ENCODE results near the gene ANO4.

ANO4 gene

DNA sequence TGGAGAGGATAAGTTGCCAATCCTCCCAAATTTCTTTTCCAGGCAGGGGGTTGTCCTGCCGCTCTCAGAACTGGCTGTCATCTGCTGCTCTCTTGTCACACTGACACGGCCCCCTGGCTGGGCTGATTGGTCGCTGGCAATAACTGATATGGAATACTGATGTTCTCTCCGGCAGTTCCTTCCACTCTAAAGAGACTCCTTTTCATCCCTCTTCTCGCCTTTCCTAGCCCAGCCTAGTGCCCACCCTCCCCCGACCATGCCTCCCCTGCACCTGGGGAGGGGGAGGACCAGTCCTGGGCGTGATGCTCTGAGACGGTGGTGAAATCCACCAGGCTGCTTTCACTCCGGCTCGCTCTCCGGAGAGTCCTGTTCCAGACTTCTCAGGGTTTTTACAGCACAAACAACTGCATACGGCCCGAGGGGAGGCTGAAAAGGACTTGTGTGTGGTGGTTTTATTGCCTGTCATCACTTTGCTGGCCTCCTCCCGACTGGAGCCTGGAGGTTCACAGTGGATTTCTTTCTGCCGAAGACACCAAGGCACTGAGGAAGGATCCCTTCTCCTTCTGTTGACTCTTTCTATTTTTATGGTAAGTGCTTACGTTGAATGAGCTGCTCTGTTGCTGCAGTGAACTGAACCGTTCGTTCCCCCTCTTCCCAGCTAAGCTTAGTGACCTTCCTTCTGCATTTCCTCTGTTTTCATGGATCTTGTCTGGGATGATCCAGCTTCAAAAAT, at the start of gene ANO4:
Gene ANO4, plus strand, starts transcription at position 336 of the 733 bp plus-strand sequence. CDS start 107,010 bp downstream, outside the sequence.
- no peak for DNase-seq

DNA sequence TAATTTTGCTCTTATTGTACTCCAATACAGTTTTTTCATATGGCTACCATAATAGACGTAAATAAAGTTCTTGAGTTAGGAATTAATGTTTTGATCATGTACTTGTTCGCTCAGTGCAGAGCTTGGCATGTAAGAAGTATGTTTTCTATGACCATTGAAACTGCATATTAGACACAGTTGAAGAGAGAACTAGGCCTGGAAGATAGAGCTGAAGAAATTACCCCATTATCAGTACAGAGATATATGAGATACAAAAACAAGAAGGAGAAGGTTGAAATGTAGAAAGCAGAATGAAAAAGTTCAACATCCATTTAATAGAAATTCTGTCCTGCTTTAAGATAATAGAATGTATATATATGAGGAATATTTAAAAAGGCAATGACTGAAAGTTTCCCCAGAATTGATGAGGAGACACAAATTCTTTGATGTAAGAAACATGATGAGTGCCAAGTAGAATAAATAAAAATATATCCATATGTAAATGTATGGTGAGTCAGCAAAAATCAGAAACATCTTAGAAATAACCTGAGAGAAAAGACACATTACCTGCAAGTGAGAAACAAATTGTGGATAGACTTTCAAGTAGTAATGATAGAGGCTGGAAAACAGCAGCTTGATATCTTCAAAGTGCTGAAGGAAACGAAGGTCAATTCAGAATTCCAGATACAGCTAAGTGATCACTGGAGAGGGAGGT, 49.1 kb upstream of the ANO4 start:
- no peak for DNase-seq

DNA sequence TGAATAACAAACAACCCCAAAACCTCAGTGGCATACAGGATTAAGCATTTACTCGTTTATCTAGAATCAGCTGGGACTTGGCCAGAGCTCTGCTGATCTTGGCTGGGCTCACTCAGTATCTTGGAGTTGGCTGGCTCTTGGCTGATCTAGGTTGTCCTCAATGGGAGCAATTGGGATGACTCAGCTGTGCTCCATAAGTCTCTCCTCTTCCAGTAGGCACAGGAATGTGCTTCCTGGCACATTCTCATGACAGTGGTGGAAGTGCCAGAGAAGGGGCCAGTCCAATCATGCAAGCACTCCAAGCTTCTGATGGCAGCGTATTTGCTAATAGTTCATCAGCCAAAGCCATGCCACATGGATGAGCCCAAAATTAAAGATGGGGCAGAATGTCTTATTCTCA, 41.7 kb upstream of the ANO4 start:
- DNase-seq, result no peak

DNA sequence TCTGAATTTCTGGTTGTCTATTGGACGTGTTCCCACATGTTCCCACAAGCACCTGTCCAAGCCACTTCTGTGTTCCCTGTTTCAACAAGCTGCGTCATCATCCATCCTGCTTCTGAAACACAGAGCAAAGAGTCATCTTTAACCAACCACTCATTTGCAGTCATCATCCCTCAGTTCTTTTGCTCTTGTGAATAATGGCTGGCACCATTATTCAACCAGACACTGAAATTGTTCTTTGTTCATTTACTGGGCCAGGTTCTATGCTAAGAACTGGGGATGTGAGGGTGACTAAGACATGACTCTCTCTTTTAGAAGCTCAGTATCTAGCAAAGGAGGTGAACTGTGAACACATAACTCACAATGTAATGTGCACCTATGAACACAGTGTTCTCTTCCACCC, 40.7 kb upstream of the ANO4 start:
- no peak for DNase-seq

DNA sequence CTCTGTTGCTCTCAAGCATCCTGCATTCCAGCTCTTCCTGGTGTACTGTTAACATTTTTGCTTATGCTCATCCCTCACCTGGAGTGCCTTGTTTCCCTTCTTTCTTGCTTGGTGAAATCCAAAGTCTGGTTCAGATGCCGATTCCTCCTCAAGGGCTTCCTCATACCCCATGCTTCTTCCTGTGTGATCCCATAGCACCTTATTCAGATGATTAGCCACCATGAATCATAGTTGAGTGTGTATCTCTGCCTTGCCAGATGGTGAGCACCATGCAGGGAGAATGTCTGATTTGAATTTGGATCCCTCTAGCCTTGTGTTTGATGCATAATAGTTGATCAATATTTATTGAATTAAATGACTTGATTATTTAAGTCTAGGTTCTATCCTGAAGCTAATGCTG, 39.4 kb upstream of the ANO4 start:
- no peak for DNase-seq

DNA sequence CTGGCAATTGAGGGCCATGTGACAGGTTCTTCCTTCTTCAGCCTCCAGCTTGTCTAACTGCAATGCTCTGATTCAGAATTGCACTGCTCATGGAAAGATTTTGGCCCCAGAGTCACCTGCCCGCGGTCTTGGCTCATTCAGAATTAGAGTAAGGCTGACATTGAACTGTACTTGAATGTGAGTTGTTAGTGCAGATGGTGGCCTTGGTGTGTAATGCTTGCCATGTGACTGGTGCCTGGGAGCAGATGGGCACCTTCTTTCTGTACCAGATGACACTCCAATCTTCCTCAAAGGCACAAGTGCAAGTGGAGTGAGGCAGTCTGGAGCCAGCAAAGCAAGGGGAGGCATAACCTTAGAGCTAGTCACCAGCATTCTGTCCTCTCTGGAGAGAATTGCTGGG, 36.5 kb upstream of the ANO4 start:
- DNase-seq, result no peak

DNA sequence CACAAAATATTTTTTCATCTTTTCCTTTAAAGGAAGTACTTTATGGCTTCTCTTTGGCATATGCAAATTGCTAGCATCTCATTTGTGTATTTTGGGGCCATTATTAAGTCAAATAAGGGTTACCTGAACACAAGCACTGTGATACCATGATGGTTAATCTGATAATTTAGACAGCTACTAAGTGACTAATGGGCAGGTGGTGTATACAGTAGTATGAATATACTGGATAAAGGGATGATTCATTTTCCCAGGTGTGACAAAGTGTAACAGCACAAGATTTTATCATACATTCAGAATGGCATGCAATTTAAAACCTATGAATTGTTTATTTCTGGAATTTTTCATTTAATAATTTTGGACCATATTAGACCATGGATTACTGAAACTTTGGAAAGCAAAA, 27.2 kb upstream of the ANO4 start:
- no peak for DNase-seq

DNA sequence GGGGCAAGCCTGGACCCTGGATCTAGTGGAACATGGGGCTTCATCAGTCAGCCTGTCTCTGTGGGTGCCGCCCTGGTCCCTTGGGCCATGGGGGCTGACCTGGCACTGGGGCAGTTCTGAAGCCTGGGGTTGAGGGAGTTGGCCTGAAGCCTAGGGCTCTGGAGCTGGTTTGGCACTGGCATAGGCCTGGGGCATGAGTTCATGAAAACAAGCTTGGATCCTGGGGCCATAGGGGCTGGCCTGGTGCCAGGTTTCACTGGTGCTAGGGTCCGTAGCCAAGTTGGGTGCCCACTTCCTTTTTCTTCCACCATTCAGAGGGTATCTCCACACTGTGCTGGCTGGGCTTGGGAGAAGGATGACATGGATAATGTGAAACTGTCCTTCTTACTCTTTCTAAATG, 26.6 kb upstream of the ANO4 start:
- no peak for DNase-seq

DNA sequence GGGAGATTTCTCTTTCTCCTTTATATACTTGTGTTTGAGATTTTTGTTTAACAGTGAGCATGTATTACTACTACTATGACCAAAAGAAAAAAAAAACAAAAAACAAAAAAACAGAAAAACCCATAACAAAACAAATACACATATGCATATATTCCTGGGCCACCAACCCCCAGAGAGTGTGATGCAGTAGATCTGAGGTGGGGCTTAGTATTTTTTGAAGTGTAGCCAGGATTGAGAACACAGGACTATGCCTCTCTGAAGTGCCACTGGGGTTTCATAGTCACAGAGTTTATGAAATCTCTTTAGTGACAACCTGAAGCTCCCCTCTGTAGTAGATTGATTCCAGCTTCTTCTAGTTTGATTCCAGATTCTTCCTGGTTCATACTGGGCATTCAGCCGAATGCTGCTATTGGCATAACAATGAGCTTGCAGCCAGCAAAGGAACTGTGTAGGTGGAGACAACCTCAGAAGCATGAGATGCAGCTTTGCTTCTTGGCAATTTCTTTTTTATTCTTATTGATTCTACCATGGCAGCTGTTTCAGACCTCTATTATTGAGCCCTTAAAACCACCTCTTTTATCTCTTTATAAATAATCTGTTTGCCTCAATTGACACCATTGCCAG, 15.5 kb upstream of the ANO4 start:
- no peak for DNase-seq

DNA sequence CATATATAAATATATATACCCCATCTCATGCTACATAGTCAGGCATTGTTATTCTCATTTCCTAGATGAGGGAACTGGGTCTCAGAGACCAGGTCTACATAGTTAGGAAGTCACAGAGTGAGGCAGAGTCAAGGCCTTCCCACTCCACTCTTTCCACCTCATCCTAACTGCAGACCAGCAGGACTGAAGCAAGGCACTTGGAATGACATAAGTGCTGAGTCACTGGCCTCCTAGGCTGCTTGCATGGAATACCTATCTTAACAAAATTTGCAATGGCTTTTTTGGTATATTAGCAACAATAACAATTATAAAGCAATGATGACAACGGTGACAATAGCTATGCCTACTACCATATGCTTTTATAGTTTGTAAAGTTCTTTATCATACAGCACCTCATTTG, 5.4 kb upstream of the ANO4 start:
- no peak for DNase-seq

DNA sequence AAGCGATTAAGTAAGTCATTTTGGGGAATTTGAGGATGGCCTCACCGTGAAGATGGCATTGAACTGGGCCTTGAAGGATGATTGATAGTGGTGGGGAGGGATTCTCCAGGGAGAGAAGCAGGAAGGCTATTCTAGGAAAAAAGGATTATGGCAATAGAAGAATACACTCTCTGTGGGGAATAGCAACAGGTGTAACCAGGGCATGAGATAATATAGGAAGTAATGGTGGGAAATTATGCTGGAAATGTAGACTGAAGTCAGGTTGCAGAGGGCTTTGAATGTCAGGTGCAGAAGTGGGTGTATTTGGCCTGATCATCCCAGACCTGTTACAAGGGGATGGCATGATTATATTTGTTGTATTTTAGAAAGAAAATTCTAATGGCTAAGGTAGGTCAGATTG, 4.6 kb upstream of the ANO4 start:
- no peak for DNase-seq

DNA sequence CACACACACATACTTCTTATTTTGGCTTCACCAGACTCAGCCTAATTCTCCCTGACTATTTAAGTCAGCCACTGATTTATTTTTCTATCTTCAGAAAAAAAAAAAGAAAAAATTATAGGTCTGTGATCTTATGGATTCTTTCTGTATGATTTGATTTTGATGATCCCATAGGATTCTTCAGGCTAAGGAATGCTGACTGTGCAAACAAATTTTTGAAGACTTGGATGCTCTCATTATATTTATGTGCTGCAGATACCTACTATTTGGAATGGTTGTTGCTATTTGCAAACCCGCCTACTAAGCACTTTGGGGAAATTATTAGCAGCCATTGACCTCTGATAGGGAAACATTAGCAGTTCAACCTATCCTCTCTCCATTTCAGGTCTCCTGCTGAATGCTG, 4.0 kb upstream of the ANO4 start:
- DNase-seq, result no peak

DNA sequence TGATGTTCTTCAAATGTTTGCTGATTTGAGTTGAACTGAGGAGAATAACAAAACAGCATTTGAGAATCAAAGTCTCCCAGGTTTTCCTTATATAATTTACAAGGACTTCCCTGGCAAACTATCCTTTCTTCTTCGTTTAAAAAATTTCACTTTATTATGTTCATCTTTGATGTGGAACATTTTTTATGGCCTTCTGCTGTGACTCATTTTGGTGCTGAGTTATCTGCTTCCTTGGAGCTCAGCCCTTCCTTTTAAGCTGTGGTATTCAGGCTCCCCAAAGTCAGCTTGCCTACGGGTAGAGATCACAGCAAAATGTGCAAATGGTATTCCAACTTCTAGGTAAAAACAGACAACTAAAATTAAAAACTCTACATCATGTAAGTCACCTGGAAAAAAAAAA, 1.4 kb upstream of the ANO4 start:
- no peak for DNase-seq

DNA sequence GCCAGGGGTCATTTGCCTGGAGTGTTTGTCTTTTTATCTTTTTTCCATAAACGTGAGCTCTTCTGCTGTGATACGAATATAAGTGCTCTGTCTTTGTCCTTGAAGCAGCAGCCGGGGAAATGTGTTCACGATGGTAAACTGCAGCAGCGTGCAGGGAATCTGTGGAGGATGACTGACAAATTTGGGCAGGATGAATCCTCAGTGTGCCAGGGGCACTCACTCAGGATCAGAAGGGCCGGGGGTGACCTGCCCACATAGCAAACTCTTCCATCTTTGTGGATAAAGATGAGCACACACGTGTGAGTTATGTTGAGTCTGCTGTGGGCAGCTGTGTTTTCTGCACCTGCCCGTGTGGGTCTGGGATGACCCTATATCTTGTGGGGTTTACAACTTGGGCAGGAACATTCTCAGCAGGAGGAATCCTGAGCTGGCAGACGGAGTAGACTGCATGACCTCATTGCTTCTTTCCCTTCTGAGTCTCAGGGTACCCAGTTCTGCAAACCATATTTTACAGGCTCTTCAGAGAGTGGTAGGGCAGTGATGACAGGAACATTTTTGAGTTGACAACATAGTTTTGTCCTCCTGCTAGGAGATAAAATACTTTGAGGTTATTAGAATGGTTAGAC, 711 bp downstream of the ANO4 start:
- no peak for DNase-seq

DNA sequence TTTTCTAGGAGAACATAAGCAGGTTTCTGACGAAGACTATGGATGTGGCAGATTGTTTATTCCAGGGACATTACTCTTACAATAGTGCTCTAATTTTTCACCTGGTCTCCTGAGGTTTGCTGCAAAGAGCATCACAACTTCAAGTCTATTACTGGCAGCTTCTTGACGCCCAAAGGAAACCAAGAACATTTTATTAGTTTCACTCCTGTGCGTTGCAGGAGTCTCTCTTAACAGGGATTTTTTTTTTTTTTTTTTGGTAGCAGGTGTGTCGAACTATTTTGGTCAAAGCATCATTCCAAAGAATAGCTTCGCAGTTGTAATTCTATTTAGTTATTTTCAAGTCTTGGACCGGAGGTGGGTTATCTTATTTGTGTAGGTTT, 1.2 kb downstream of the ANO4 start:
- no peak for DNase-seq

DNA sequence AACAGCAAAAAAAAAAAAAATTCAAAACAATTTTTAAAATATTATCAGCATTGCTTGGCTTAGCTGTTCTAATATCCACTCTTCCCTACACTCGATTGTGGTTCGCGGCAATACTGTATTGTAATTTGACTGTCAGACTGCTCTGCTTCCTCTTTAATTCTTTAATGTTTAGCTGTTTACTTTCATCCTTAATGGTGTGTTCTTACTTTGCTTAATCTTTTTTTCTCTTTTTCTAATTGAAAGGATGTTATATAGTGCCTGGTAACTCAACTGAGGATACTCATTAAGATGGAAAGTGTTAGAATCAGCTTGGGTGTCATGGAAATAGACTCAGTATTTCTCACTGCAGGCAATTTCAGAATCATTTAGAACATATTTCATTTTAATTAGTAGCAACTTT, 2.0 kb downstream of the ANO4 start:
- DNase-seq, result no peak

DNA sequence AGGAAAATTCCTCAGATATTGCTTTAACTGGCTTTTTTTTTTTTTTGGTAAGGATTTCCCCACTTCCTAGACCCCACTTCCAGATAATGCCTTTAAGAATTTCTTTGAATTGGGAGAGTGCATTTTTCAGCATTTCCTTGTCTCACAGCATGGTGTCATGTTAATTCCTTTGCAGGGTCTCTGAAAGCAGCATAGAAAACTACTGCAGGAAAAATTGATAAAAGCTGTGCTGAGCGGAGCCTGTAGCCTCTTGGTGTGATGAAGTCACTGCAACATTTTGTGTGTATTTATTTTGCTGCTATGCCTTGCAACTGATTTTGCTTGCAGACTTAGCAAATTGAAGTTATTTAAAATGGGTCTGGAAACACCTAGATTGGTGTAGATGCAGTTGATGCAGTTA, 2.7 kb downstream of the ANO4 start:
- DNase-seq, result no peak

DNA sequence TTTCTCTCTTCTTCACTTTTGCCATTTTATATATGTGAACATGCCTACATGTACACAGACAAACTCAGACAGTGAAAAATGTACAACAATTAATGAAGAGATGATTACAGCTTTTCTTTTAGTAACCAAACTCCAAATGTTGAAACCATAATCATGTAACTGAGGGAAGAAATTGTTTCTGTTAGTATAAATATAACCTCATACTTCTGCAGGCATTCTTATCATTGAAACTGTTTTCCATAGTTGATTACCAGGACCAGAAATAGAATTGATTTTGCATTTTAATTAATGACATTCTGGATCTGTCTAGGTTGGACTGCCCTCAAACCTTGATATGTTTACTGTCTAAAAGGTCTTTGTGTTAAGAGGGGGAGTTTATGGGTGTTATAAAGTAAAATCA, 3.2 kb downstream of the ANO4 start:
- DNase-seq, result no peak

DNA sequence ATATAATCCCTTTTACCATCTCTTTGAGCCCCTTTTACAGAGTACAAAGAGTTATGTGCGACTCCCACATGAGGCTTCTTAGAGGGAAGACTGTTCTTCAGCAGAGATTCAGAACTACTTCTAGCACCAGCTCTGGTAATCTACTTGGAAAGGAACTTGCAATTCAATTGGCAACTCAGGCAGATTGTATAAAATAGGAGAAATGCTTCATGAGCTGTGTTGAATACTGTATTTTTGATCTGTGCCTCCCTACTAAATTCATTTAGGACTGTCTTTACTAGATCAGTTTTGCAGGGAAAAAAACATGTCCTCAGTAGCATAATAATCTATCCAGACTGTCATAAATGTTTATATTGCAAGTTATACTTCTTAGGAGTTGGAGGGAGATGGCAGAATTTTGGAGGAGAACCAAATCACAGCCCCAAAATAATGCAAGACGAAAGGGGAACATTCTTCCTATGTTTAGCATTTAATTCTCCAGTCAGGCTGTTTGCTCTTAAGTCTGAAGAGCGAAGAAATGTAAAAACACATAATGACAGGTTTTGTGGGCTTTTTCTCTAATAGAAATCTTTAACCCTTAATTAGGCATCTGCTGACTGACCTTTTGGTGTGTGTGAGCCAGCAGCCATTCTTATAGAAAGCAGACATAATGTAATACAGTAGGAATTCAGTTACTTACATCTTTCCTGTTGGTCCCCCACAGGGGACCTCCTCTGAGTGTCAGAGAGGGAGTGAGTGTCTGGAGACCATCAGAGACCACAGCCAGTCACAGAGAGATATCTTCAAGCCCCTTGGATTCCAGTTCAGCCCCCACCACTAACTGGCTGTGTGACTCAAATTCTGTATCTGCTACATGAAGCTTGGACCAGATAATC, 3.9 kb downstream of the ANO4 start:
- no peak for DNase-seq

DNA sequence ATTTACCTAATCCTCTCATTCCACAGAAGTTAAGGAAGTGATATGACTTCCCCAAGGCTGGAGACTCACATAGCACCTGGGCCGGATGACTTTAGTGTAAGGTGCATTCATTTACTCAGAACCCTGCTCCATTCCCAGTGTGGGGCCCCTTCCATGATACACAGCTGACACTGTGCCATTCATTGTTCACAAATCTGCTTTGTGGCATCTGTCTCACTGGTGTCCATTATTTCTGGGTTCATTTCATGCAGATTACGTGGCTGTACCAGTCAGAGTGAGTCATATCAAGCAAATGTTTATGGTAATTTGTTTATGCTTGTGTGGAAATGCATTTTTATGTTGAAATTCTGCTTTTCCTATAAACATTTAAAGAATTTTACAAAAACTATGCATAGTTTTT, 5.2 kb downstream of the ANO4 start:
- no peak for DNase-seq

DNA sequence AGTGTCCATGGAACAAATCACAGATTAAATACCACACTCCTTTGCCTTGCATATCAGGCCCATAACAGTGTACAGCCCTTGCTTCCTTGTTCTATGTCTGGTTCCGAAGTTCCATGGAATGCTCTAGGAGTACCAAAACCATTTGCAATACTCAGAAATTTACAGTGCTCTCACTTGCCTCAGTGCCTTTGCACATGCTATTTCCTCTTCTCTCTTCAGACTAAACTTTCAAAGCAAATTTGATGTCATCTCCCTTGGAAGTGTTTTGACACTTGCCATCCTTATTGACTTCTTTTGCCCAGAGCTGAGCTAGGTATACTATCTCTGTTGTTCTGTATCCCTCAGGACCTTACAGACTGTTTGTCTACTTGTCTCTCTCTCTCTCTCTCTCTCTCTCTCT, 6.1 kb downstream of the ANO4 start:
- DNase-seq, result no peak

DNA sequence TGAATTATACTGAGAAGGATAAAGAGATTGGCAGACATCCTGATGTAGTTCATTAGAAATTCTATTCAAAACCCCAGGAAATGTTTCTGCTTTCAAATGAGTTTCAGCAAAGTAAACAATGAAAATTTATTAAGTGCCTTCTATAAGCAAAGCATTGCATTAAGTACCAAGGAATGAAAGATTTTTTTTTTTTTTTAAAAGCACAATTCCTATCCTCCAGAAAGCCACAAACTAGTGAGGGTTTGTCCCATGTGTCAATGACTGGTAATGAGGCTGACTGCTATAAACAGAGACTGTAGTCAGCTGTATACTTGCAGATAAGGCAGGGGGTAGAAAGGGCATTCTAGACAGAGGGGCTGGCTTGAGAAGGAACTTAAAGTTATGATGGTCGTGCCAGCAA, 6.7 kb downstream of the ANO4 start:
- DNase-seq, result no peak

DNA sequence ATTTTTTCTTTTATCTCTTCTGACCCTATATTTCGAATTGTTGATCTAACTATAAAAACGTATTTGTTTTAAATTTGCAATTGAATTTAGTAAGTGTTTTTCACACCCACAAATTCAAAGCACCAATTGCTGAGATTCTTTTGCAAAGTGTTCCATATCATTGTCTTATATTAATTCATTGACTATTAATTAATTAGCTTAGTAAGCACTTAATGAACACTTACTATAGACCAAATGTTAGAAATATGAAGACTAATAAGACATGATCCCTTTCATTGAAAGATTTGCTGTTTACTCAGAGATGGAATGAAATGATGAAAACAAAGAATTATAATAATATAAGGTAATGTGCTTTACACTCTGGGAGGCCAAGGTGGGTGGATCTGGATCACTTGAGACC, 14.2 kb downstream of the ANO4 start:
- DNase-seq, result no peak
